ENCODE data around the gene TMEM38B.

Gene TMEM38B

DNA sequence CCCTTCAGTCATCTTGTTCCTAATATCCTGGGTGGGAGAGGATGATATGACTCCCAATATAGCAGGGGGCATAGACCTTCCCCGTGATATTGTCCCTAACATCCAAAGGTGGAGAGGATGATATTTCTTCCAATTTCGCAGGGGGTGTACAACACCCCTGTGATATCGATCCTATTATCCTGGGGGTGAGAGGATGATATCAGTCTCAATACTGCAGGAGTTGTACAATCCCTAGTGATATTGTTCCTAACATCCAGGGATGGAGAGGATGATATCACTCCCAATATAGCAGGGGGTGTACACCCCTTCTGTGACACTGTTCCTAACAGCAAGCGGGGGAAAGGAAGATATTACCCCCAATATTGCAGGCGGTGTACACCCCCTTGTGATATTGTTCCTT, 122.6 kb downstream of the TMEM38B start:
- H3K4me3 Mint-ChIP-seq: no peak overlapping the region
- H3K4me1 Mint-ChIP-seq (ENCODE audit: low read depth): no peaks in the 10 kb centered on the region
- H3K9me3 Mint-ChIP-seq: peaks cover 36% of the 10 kb centered on the region
- H3K27ac Mint-ChIP-seq: no peak overlapping the region
- no peak for DNase-seq
- no peaks in the 10 kb centered on the region for H3K27me3 Mint-ChIP-seq
- no peaks in the 10 kb centered on the region for H3K36me3 Mint-ChIP-seq (ENCODE audit: low read depth)

DNA sequence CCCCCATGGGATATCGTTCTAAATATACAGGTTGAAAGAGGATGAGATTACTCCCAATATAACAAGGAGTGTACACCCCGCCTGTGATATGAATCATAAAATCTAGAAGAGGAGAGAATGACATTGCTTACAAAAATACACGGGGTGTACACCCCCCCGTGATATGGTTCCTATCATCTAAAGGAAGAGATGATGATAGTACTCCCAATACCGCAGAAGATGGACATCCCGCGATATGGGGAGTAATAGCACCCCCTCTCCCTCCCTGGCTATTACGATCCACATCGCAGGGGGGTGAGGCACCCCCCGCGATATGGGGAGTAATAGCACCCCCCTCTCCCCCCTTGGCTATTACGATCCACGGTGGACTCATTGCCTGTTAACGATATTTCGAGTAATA, 124.6 kb downstream of the TMEM38B start:
- Mint-ChIP-seq H3K9me3 (peaks cover 44% of the 10 kb centered on the region), H3K4me3 (no peak overlapping the region), H3K27ac (no peak overlapping the region), H3K4me1 (ENCODE audit: low read depth) (no peaks in the 10 kb centered on the region), H3K27me3 (no peaks in the 10 kb centered on the region), H3K36me3 (ENCODE audit: low read depth) (no peaks in the 10 kb centered on the region)
- no peak for DNase-seq

DNA sequence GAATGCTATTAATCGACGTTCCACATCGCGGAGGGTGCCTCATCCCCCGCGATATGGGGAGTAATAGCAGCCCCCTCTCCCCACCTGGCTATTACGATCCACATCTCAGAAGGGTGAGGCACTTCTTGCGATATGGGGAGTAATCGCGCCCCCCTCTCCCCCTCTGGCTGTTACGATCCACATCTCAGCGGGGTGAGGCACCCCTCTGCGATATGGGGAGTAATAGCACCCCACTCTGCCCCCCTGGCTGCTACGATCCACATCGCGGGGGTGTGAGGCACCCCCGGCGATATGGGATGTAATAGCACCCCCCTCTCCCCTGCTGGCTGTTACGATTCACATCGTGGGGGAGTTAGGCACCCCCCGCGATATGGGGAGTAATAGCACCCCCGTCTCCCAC, 128.5 kb downstream of the TMEM38B start:
- no peaks in the 10 kb centered on the region for H3K27me3 Mint-ChIP-seq
- H3K27ac Mint-ChIP-seq: no peak overlapping the region
- H3K9me3 Mint-ChIP-seq: peaks cover 31% of the 10 kb centered on the region
- H3K4me1 Mint-ChIP-seq (ENCODE audit: low read depth): no peaks in the 10 kb centered on the region
- no peaks in the 10 kb centered on the region for H3K36me3 Mint-ChIP-seq (ENCODE audit: low read depth)
- no peak for DNase-seq
- H3K4me3 Mint-ChIP-seq: no peak overlapping the region

All from activated T-cell treated with anti-CD3 and anti-CD28 coated beads, Interleukin-2, amount 50 U/mL, for 24 hours (primary cell).